Colonic mucosa (tissue), 4 donors: Measurements from ENCODE around the gene ZDHHC7. TPM values are rescaled to one million over a fixed set of nuclear protein-coding genes. Genes with fewer than 3 reads are reported as not detected.

Source experiments
- DNase-seq: peaks from one replicate; pipeline ENCODE4 v3.0.0-alpha.2; 2020
- H3K27ac ChIP-seq: fragments of 200-600 bp; one replicate; pipeline ENCODE4 v1.8.0; 2021
- H3K27me3 ChIP-seq: fragments of 200-600 bp; one replicate; pipeline ENCODE4 v1.8.0; 2021
- H3K36me3 ChIP-seq: fragments of 200-600 bp; one replicate; pipeline ENCODE4 v1.8.0; 2021
- H3K4me1 ChIP-seq: fragments of 200-600 bp; one replicate; pipeline ENCODE4 v1.8.0; 2021; ENCODE audit warnings: mild to moderate bottlenecking
- H3K4me3 ChIP-seq: fragments of 200-600 bp; one replicate; pipeline ENCODE4 v1.8.0; 2021
- H3K9ac ChIP-seq, 2 donors: one replicate each; pipeline ENCODE4 v1.7.0; 2013; ENCODE audit warnings: control low read depth in 2 of 2, low read depth in 2 of 2, low read length in 2 of 2
- H3K9me3 ChIP-seq: fragments of 200-600 bp; one replicate; pipeline ENCODE4 v1.8.0; 2021
- CTCF ChIP-seq: fragments of 200-600 bp; IDR thresholded peaks from one replicate; pipeline ENCODE4 v1.8.0; 2022; ENCODE audit warnings: antibody characterized with exemption, mild to moderate bottlenecking
- intact Hi-C: fragments of 100-400 bp; cut with DNase I; formaldehyde crosslinking; loops from one replicate; pipeline ENCODE4 v1.14.1; 2022
- total RNA-seq, 2 donors: library from RNA; stranded (reverse); fragmentation: NEBNext Ultra II Directional in 1 of 2; extraction: Animal tissue kit (Norgen Biotek cat#: 25700) in 1 of 2; gene quantifications; one replicate each; pipeline ENCODE4 v1.2.1, GENCODE V29; 2021
- donor health status: healthy.
- donor health status: DM: no; HTN: no; CAD: no.
- donor health status: DM: no; HTN: no; CAD: no.

Gene ZDHHC7
- total RNA-seq, result 10 to 100 TPM; 55.1 to 67.8 TPM

- TF ChIP-seq CTCF, result no peak
- peak within 1 kb of the TSS; percentile 78 for H3K4me3 ChIP-seq
Observed at GRCh38 chr16:85010931-85011845, at the start of gene ZDHHC7. Gene ZDHHC7, minus strand, starts transcription at chr16:85011535. Its CDS starts 20,917 bp downstream, at chr16:84990618.

GRCh38 chr16:85058909-85059308 is 47.6 kb upstream of the ZDHHC7 start:
- Histone ChIP-seq H3K36me3 (no peaks in the 10 kb centered on the region), H3K9me3 (no peaks in the 10 kb centered on the region), H3K4me1 (peaks cover 14% of the 10 kb centered on the region), H3K4me3 (no peak overlapping the region), H3K27ac (no peak overlapping the region), H3K27me3 (no peaks in the 10 kb centered on the region), H3K9ac (no peak overlapping the region)
- no peak for TF ChIP-seq CTCF
- DNase-seq, result no peak
- intact Hi-C loops, result no loop called here

More at GRCh38 chr16:85010931-85011845, at the start of gene ZDHHC7:
- intact Hi-C loops, result no loop called here
- H3K36me3 ChIP-seq, result no peaks in the 10 kb centered on the region
- peak within 1 kb of the TSS; percentile 86 for H3K27ac ChIP-seq
- peak; percentile 90 for DNase-seq
- peaks cover 7% of the 10 kb centered on the region for H3K4me1 ChIP-seq
- peak within 1 kb of the TSS; percentile 86 to 94 for H3K9ac ChIP-seq
- no peaks in the 10 kb centered on the region for H3K27me3 ChIP-seq
- H3K9me3 ChIP-seq, result no peaks in the 10 kb centered on the region

- Histone ChIP-seq H3K9ac (no peak overlapping the region), H3K4me3 (no peak overlapping the region), H3K36me3 (no peaks in the 10 kb centered on the region), H3K9me3 (no peaks in the 10 kb centered on the region), H3K27ac (no peak overlapping the region), H3K4me1 (peaks cover 14% of the 10 kb centered on the region), H3K27me3 (no peaks in the 10 kb centered on the region)
- TF ChIP-seq CTCF, result no peak
- intact Hi-C loops, result no loop called here
- DNase-seq, result no peak
Observed at GRCh38 chr16:85057948-85058347, 46.6 kb upstream of the ZDHHC7 start.

GRCh38 chr16:85057212-85057889 is 46.0 kb upstream of the ZDHHC7 start:
- Histone ChIP-seq H3K9ac (no peak overlapping the region), H3K36me3 (no peaks in the 10 kb centered on the region), H3K4me1 (peaks cover 14% of the 10 kb centered on the region), H3K27me3 (no peaks in the 10 kb centered on the region), H3K27ac (no peak overlapping the region), H3K9me3 (no peaks in the 10 kb centered on the region), H3K4me3 (no peak overlapping the region)
- intact Hi-C loops, result no loop called here
- TF ChIP-seq CTCF, result peak; percentile 26
- no peak for DNase-seq

GRCh38 chr16:85056211-85056748 is 44.9 kb upstream of the ZDHHC7 start:
- no peaks in the 10 kb centered on the region for H3K27me3 ChIP-seq
- DNase-seq, result no peak
- H3K27ac ChIP-seq, result peak overlapping the region; percentile 80
- no peaks in the 10 kb centered on the region for H3K9me3 ChIP-seq
- peaks cover 14% of the 10 kb centered on the region for H3K4me1 ChIP-seq
- no peaks in the 10 kb centered on the region for H3K36me3 ChIP-seq
- no peak overlapping the region for H3K4me3 ChIP-seq
- TF ChIP-seq CTCF, result peak; percentile 15
- intact Hi-C loops, result no loop called here
- H3K9ac ChIP-seq, result peak overlapping the region; percentile 33 to 68
